Measurements from ENCODE around the gene PROM1.

- TF ChIP-seq CTCF (IDR thresholded peaks at IDR 0.05) (no peak), HDAC2 (IDR thresholded peaks at IDR 0.05) (no peak), POLR2A (IDR thresholded peaks at IDR 0.05; ENCODE audit: low read length) (no peak), NR3C1 (IDR thresholded peaks at IDR 0.05) (no peak), FOXS1 (CRISPR knock-in tag; IDR thresholded peaks at IDR 0.05) (no peak), ZSCAN20 (CRISPR knock-in tag; IDR thresholded peaks at IDR 0.05) (no peak), ZFP36 (IDR thresholded peaks at IDR 0.05; ENCODE audit: borderline replicate concordance, partially characterized antibody) (no peak), ELK1 (IDR thresholded peaks at IDR 0.05; ENCODE audit: low read depth, low read length) (no peak), CEBPB (IDR thresholded peaks at IDR 0.05) (no peak), JUN (IDR thresholded peaks at IDR 0.05) (no peak), JUNB (IDR thresholded peaks at IDR 0.05) (no peak)
These were observed 65.0 kb downstream of the PROM1 start for GRCh38 chr4:16018841-16019240.
